ENCODE data around the gene SEMA7A. TPM values are rescaled to one million over a fixed set of nuclear protein-coding genes. Genes with fewer than 3 reads are reported as not detected.
"Not testable (repeated sequence)": the region's sequence is repeated elsewhere in the genome, so short reads cannot be mapped to it uniquely, and the experiment has no call there.

The SEMA7A gene, protein sequence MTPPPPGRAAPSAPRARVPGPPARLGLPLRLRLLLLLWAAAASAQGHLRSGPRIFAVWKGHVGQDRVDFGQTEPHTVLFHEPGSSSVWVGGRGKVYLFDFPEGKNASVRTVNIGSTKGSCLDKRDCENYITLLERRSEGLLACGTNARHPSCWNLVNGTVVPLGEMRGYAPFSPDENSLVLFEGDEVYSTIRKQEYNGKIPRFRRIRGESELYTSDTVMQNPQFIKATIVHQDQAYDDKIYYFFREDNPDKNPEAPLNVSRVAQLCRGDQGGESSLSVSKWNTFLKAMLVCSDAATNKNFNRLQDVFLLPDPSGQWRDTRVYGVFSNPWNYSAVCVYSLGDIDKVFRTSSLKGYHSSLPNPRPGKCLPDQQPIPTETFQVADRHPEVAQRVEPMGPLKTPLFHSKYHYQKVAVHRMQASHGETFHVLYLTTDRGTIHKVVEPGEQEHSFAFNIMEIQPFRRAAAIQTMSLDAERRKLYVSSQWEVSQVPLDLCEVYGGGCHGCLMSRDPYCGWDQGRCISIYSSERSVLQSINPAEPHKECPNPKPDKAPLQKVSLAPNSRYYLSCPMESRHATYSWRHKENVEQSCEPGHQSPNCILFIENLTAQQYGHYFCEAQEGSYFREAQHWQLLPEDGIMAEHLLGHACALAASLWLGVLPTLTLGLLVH
- 1 to 10 TPM; 1.2 to 7.6 (median 3.4) TPM for total RNA-seq

DNA sequence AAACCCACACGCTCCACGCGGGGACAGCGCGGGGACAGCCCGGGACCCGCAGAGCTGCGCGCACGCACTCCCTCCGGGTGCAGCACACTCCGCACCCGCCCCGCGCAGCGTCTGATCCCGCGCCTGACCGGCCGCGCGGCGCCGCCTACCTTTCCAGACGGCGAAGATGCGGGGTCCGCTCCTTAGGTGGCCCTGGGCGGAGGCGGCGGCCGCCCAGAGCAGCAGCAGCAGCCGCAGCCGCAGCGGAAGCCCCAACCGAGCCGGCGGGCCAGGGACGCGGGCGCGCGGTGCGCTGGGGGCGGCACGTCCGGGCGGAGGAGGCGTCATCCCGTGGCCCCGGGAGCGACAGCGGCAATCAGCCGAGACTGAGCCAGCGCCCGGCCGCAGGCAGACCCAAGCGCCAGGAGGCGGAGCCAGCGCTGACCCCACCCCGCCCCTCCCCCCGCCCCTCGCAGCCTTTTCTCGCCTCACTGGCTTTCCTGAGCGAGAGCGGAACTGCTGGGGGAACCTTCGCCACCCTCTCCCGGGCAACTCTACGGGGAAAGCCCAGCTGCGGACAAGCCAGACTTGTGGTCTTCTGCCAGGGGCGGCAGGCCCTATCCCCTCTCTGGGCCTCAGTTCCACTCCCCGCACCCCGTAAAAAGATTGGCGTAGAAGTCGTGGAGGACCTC lies at the start of gene SEMA7A:
SEMA7A (minus strand) TSS at position 367 of the 671 bp plus-strand sequence; CDS start at position 327, 40 bp downstream.
- ATAC-seq (ENCODE audit: low FRiP score) (peak; percentile 76), DNase-seq (ENCODE audit: low spot score) (no peak)
- TF ChIP-seq, protein P1, sequence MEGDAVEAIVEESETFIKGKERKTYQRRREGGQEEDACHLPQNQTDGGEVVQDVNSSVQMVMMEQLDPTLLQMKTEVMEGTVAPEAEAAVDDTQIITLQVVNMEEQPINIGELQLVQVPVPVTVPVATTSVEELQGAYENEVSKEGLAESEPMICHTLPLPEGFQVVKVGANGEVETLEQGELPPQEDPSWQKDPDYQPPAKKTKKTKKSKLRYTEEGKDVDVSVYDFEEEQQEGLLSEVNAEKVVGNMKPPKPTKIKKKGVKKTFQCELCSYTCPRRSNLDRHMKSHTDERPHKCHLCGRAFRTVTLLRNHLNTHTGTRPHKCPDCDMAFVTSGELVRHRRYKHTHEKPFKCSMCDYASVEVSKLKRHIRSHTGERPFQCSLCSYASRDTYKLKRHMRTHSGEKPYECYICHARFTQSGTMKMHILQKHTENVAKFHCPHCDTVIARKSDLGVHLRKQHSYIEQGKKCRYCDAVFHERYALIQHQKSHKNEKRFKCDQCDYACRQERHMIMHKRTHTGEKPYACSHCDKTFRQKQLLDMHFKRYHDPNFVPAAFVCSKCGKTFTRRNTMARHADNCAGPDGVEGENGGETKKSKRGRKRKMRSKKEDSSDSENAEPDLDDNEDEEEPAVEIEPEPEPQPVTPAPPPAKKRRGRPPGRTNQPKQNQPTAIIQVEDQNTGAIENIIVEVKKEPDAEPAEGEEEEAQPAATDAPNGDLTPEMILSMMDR (IDR thresholded peaks at IDR 0.05), result no peak

DNA sequence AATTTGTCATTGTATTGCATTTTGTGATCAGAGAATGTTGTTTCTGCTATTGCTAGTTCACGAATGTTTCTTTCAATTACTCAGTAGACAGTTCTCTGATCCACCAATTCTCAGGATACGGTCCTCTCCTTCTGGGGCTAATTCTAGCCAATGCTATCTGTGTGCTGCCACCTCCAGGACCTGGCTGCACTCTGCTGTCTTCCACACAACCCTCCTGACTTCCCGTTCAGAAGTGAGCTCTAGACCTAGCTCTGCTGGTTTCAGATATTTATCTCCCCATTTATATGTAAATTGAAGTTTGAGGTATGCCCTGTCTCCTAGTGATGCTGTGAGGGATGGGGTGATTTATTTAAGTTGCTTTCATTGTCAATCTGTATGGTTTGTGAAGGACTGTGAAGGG lies 48.9 kb upstream of the SEMA7A start:
- ATAC-seq (ENCODE audit: low FRiP score), result no peak
- TF ChIP-seq, protein P1 (IDR thresholded peaks at IDR 0.05), result no peak
- DNase-seq (ENCODE audit: low spot score), result no peak

DNA sequence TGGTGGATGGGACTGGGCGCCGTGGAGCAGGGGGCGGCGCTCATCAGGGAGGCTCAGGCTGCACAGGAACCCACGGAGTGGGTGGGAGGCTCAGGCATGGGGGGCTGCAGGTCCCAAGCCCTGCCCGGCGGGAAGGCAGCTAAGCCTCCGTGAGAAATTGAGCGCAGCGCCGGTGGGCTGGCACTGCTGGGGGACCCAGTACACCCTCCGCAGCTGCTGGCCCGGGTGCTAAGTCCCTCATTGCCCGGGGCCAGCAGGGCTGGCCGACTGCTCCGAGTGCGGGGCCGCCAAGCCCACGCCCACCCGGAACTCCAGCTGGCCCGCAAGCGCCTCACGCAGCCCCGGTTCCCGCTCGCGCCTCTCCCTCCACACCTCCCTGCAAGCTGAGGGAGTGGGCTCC lies 46.6 kb upstream of the SEMA7A start:
- not testable (repeated sequence) for DNase-seq (ENCODE audit: low spot score); ATAC-seq (ENCODE audit: low FRiP score)

DNA sequence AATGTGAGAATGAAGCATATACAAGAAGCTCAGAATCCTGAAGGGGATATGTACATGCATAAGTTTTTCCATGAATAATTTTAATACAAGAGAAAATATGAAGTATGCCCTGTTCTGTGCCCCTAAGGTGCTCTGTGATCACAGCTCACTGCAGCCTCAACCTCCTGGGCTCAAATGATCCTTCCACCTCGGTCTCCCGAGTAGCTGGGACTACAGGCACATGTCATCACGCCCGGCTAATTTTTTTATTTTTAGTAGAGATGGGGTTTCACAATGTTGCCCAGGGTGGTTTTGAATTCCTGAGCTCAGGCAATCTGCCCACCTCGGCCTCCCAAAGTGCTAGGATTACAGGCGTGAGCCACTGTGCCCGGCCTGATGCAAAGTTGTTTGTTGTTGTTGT lies 37.9 kb upstream of the SEMA7A start:
- DNase-seq (ENCODE audit: low spot score), result not testable (repeated sequence)

DNA sequence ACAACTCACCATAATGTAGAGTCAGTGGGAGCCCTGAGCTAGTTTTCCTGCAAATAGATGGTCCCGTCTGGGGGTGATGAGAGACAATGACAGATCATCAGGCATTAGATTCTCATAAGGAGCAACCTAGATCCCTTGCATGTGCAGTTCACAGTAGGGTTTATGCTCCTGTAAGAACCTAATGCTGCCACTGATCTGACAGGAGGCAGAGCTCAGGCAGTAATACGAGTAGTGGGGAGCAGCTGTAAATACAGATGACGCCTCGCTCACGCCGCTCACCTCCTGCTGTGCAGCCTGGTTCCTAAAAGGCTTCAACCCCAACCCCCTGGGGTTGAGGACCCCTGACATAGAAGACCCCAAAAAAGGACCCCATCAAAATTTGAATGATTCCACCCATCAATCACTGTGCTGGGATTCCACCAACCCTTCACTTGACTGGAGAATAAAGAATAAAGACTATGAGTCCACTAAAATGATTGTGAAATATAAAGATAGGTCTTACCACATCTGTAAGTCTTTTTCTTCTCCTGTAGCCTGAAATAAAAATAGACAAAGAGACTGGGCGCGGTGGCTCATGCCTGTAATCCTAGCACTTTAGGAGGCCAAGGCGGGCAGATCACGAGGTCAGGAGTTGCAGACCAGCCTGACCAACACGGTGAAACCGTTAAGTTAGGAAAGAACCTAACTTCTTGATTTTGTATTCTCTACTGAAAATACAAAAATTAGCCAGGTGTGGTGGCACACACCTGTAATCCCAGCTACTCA lies 37.1 kb upstream of the SEMA7A start:
- DNase-seq (ENCODE audit: low spot score) (no peak), ATAC-seq (ENCODE audit: low FRiP score) (no peak)
- TF ChIP-seq, protein P1 (IDR thresholded peaks at IDR 0.05), result no peak

More for the DNA sequence above, 37.9 kb upstream of the SEMA7A start:
- ATAC-seq (ENCODE audit: low FRiP score), result not testable (repeated sequence)

DNA sequence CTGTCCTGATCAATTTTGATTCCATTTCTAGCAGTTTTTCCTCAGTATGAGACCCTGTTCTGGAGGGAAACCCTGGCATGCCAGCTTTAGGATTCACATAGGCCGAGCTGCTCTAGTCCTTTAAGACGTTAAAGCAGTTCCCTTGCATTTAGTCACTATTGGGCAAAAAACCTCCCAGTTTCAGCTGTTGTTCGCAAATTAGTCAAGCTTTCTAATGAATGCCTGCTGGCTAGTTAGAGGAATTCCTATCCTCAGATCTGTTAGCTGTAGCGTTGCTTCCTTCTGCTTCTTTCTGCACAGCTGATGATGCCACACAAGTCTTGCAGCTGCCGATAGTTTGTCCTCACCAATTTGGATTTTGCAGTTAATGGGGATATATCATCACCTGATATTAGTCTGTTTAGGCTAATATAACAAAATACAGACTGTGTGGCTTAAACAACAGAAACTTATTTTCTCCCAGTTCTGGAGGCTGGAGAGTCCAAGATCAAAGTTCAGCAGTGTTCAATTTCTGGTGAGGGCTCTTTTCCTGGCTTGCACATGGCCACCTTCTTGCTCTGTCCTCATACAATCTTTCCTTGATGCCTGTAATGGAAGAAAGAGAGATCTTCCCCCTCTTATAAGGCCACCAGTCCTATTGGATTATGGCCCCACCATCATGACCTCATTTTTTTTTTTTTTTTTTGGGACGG lies 34.7 kb upstream of the SEMA7A start:
- ATAC-seq (ENCODE audit: low FRiP score) (no peak), DNase-seq (ENCODE audit: low spot score) (no peak)
- TF ChIP-seq, protein P1 (IDR thresholded peaks at IDR 0.05), result no peak

DNA sequence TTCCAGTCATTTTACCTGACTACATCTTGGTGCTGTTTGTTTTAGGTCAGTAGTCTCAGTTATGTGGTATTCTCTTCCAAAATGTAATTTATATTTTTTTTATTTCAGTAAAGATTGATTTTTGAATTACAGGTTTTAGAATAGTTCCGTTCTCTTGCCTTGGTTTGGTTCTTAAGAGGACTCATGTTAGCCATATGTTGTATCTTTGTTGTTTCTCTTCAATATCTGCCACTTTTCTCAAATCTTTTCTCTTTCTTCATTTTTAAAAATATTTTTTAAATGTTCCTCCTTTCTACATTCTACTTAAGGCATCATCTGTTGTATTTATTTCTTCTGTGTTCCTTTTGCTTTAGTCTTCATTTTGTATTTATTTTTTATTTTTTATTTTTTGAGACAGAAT lies 32.8 kb upstream of the SEMA7A start:
- no peak for DNase-seq (ENCODE audit: low spot score)
- TF ChIP-seq, protein P1 (IDR thresholded peaks at IDR 0.05), result no peak
- no peak for ATAC-seq (ENCODE audit: low FRiP score)
